Heart right ventricle (tissue), 16 donors: ENCODE data around the gene TNRC6B. TPM values are rescaled to one million over a fixed set of nuclear protein-coding genes. Genes with fewer than 3 reads are reported as not detected.

Source experiments
- ATAC-seq, 8 donors: fragments of 200-7000 bp; cut with Tn5 transposase; one replicate each; pipeline ENCODE4 v1.9.1; 2020; ENCODE audit warnings: mild to moderate bottlenecking in 8 of 8, moderate library complexity in 8 of 8, moderate number of reproducible peaks in 1 of 8
- DNase-seq, 2 donors: peaks; one replicate each; pipeline ENCODE4 v3.0.0-alpha.2; 2020
- H3K27ac ChIP-seq, 10 donors: fragments of 200-600 bp; sonication (generic) in 2 of 10; one replicate each; pipeline versions ENCODE4 v1.5.0 to v1.8.0; 2020 to 2022; ENCODE audit warnings: mild to moderate bottlenecking in 3 of 10
- H3K27me3 ChIP-seq, 7 donors: fragments of 200-600 bp; one replicate each; pipeline ENCODE4 v1.8.0; 2021 to 2022; ENCODE audit warnings: mild to moderate bottlenecking in 2 of 7
- H3K36me3 ChIP-seq, 9 donors: fragments of 200-600 bp; sonication (generic) in 1 of 9; one replicate each; pipeline versions ENCODE4 v1.5.0 to v1.8.0; 2020 to 2022; ENCODE audit warnings: mild to moderate bottlenecking in 2 of 9
- H3K4me1 ChIP-seq, 9 donors: fragments of 200-600 bp; sonication (generic) in 1 of 9; one replicate each; pipeline versions ENCODE4 v1.5.0 to v1.8.0; 2020 to 2022; ENCODE audit warnings: mild to moderate bottlenecking in 4 of 9
- H3K4me3 ChIP-seq, 10 donors: fragments of 200-600 bp; sonication (generic) in 2 of 10; one replicate each; pipeline versions ENCODE4 v1.5.0 to v1.8.0; 2020 to 2022; ENCODE audit warnings: mild to moderate bottlenecking in 7 of 10, moderate library complexity in 2 of 10
- H3K9me3 ChIP-seq, 11 donors: fragments of 200-600 bp in 10 of 11; sonication (generic) in 2 of 11; one replicate each; pipeline versions ENCODE4 v1.5.0 to v1.8.0; 2013 to 2022; ENCODE audit warnings: mild to moderate bottlenecking in 2 of 11, control low read depth in 1 of 11, moderate library complexity in 1 of 11
- WGBS, 2 donors: extraction: QIAGEN DNeasy Blood & Tissue Kit; methylation state at CpG; one replicate each; pipeline ENCODE4 v1.1.7; 2013; ENCODE audit warnings: inconsistent platforms in 1 of 2; 5-methylcytosine and 5-hydroxymethylcytosine counted together
- intact Hi-C, 10 donors: fragments of 100-400 bp; cut with DNase I; formaldehyde crosslinking; loops; one replicate each; pipeline versions ENCODE4 v1.11.1 to v1.14.2; 2022
- polyA plus RNA-seq, 2 donors: library from polyadenylated mRNA; stranded (reverse); fragments of 200-250 nt; gene quantifications; one replicate each; pipeline ENCODE4 v1.2.3, GENCODE V29; 2013
- total RNA-seq, 10 donors: library from RNA; stranded (reverse); fragmentation: NEBNext Ultra II Directional in 3 of 10; extraction: Animal tissue kit (Norgen Biotek cat#: 25700) in 3 of 10; gene quantifications; one replicate each; pipeline versions ENCODE4 v1.2.1 to v1.2.4, GENCODE V29; 2021 to 2023
- TF ChIP-seq, protein P1 (sequence below), 9 donors: fragments of 200-600 bp; sonication (generic) in 2 of 9; IDR thresholded peaks; one replicate each; pipeline versions ENCODE4 v1.5.0 to v1.8.0; 2021 to 2022; ENCODE audit warnings: antibody characterized with exemption in 9 of 9, mild to moderate bottlenecking in 5 of 9, moderate library complexity in 1 of 9
- donor health status: Arrhythmogenic right ventricular cardiomyopathy.
- donor health status: ischemic (EF 13 %, LVEDD 7.1; RV severe dilation, severe dysfunction).
- donor health status: healthy with polysubstance abuse.
- donor health status: DM: no; HTN: yes; CAD: no.
- donor health status: DM: no; HTN: no; CAD: no.
- donor health status: ischemic (EF 25% LVEDD 6.9; RV normal size, moderate dysfunction).
- donor health status: ischemic (EF 25% LVEDD 5.7; RV mildly dilated, moderate dysfunction).
- donor health status: healthy.
- donor health status: DM: yes; HTN: yes; CAD: no.
- donor health status: Ischemic cardiomyopathy.
- donor health status: ischemic (EF 35%, LVEDD 5.7; RV mildly dilated, moderate dysfunction).
- donor health status: nonischemic (EF 11% LVEDD 7.7; RV severe dilation, severe dysfunction).
- donor health status: DM: yes; HTN: yes; CAD: no.
- donor health status: PGD.
- donor health status: ischemic (EF 29% LVEDD 5.4; RV normal size, mild dysfunction).
- donor health status: nonischemic (EF 23%, LVEDD 6.1; RV moderate dilation, normal function).

The TNRC6B gene
- total and polyA plus RNA-seq, 12 donors = 1.7 to 62.5 (median 53.9) TPM

DNA sequence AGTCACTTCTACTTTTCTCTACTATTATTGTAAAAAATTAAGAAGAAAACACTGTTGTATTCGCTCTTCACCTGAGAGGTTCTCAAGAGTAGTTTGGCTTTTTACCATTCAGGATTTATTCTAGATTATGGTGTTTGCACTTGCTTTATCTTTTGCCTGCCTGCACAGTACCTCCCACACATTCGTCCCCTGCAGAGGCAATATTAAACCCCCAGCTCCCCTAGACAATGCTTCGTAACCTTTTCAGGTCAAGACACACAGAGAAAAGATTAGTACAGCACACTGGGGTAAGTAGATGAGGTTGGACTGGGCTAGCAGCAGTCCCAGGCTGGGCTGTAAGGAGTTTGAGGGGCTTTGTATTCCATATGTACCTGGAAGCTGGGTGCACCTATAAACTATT lies 62.4 kb downstream of the TNRC6B start:
- Histone ChIP-seq H3K36me3 (peaks cover 0 to 9% (median 0%) of the 10 kb centered on the region in 9 donors), H3K27me3 (no peaks in the 10 kb centered on the region), H3K27ac (peak overlapping the region in 1 of 10 donors; percentile 13), H3K4me3 (no peak overlapping the region), H3K9me3 (no peaks in the 10 kb centered on the region), H3K4me1 (peaks cover 17 to 85% (median 66%) of the 10 kb centered on the region in 9 donors)
- ATAC-seq (no peak), DNase-seq (no peak)
- intact Hi-C loops = no loop called here
- TF ChIP-seq, protein P1, sequence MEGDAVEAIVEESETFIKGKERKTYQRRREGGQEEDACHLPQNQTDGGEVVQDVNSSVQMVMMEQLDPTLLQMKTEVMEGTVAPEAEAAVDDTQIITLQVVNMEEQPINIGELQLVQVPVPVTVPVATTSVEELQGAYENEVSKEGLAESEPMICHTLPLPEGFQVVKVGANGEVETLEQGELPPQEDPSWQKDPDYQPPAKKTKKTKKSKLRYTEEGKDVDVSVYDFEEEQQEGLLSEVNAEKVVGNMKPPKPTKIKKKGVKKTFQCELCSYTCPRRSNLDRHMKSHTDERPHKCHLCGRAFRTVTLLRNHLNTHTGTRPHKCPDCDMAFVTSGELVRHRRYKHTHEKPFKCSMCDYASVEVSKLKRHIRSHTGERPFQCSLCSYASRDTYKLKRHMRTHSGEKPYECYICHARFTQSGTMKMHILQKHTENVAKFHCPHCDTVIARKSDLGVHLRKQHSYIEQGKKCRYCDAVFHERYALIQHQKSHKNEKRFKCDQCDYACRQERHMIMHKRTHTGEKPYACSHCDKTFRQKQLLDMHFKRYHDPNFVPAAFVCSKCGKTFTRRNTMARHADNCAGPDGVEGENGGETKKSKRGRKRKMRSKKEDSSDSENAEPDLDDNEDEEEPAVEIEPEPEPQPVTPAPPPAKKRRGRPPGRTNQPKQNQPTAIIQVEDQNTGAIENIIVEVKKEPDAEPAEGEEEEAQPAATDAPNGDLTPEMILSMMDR (IDR thresholded peaks at IDR 0.05) = no peak
- 74 to 77% methylated on average over 3 of the region's 3 CpGs for WGBS, 2 donors

DNA sequence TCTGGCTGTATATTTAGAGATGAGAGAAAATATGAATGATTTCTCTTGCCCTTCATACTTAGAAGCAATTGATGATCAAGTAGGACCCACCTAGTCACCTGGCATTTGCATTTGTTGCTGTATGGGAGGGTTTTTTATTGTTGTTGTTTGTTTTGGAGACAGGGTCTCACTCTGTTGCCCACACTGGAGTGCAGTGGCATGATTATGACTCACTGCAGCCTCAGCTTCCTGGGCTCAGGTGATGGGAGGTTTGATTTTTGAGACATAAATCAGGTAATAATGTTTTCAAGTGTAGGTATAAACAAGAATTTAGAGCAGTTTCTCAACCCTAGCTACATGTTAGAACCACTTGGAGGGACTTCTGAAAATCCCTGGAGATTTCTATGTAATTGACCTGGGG lies 63.0 kb downstream of the TNRC6B start:
- Histone ChIP-seq H3K4me1 (peaks cover 17 to 80% (median 61%) of the 10 kb centered on the region in 9 donors), H3K27ac (peak overlapping the region in 1 of 10 donors; percentile 6)

DNA sequence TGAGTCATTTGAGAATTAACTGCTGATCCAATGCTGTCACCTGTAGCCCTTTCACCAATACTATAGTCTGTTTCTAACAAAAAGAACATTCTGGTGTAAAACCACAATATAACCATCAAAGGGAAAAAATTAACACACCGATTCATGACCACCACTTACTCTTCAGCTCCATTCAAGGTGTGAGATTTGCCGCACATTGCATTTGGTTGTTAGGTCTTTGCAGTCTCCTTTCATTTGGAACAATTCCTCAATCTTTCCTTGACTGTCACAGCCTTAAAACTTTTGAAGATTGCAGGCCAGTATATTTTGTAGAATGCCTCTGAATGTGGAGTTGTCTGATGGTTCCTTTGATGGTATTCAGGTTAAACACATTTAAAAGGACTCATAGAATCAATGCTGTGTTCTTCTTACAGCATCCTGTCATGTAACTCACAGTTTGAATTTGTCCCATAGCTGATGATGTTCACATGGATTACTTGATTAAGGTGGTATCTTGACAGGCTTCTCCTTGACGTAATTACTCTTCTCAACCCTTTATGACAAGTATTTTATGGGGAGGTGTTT lies 63.6 kb downstream of the TNRC6B start:
- intact Hi-C loops = no loop called here
- WGBS, 2 donors = 76 to 79% methylated on average over 3 of the region's 3 CpGs
- no peak for ATAC-seq
- Histone ChIP-seq H3K36me3 (peaks cover 0 to 17% (median 0%) of the 10 kb centered on the region in 9 donors), H3K27ac (peak overlapping the region in 1 of 10 donors; percentile 6), H3K4me3 (no peak overlapping the region), H3K4me1 (peaks cover 13 to 74% (median 55%) of the 10 kb centered on the region in 9 donors), H3K9me3 (no peaks in the 10 kb centered on the region), H3K27me3 (no peaks in the 10 kb centered on the region)
- DNase-seq = no peak
- TF ChIP-seq, protein P1 (IDR thresholded peaks at IDR 0.05) = no peak

More for the DNA sequence above, 63.0 kb downstream of the TNRC6B start:
- DNase-seq (no peak), ATAC-seq (no peak)
- intact Hi-C loops = no loop called here
- TF ChIP-seq, protein P1 (IDR thresholded peaks at IDR 0.05) = no peak
- no peaks in the 10 kb centered on the region for H3K9me3 ChIP-seq
- H3K4me3 ChIP-seq = no peak overlapping the region
- peaks cover 0 to 11% (median 0%) of the 10 kb centered on the region in 9 donors for H3K36me3 ChIP-seq
- no peaks in the 10 kb centered on the region for H3K27me3 ChIP-seq

DNA sequence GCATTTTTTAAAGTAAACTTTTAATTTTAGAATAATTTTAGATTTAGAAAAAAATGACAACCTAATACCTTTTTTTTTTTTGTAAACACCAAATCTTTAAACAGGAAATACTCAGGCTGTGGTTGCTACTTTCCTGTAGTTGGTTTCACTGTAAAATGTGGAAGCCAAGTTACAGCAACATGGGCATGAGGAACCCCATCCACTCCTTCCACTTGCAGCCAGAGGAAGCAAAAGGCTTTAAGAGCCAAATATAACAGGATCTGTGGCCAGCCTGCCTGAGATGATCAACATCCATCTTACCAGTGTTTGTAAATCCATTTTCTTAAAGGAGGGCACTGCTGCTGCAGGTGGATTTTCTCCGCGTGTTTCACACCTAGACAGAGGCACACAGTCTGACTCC lies 66.2 kb downstream of the TNRC6B start:
- Histone ChIP-seq H3K27me3 (no peaks in the 10 kb centered on the region), H3K9me3 (no peaks in the 10 kb centered on the region), H3K27ac (peak overlapping the region in 1 of 10 donors; percentile 38), H3K36me3 (peaks cover 0 to 27% (median 0%) of the 10 kb centered on the region in 9 donors), H3K4me1 (peaks cover 3 to 57% (median 34%) of the 10 kb centered on the region in 9 donors), H3K4me3 (no peak overlapping the region)
- WGBS, 2 donors = 86 to 87% methylated on average over 2 of the region's 2 CpGs
- peak in 1 of 8 donors; percentile 25 for ATAC-seq
- TF ChIP-seq, protein P1 (IDR thresholded peaks at IDR 0.05) = no peak
- intact Hi-C loops = no loop called here
- no peak for DNase-seq
